Fibroblast of lung (primary cell): ENCODE measurements around the gene LRRK1. TPM values are rescaled to one million over a fixed set of nuclear protein-coding genes. Genes with fewer than 3 reads are reported as not detected.

ENCODE experiments used
- DNase-seq, 2 donors: peaks; one replicate each; pipeline versions ENCODE4 v3.0.0 to v3.0.0-alpha.2; 2010; ENCODE audit warnings: low read depth in 2 of 2
- H2AFZ ChIP-seq: 2 replicates; pipeline ENCODE4 v1.5.1; 2012; ENCODE audit warnings: low read length, control low read depth, inconsistent platforms
- H3K27ac ChIP-seq: 2 replicates; pipeline ENCODE4 v1.5.1; 2011; ENCODE audit warnings: low read length, control low read depth; ENCODE audit not compliant: insufficient read depth
- H3K27me3 ChIP-seq: 2 replicates; pipeline ENCODE4 v1.5.1; 2011; ENCODE audit warnings: mild to moderate bottlenecking, low read length; ENCODE audit not compliant: control insufficient read depth, insufficient read depth
- H3K36me3 ChIP-seq: 2 replicates; pipeline ENCODE4 v1.5.1; 2011; ENCODE audit warnings: low read length; ENCODE audit not compliant: control insufficient read depth, insufficient read depth
- H3K4me1 ChIP-seq: 2 replicates; pipeline ENCODE4 v1.5.1; 2011; ENCODE audit warnings: low read length; ENCODE audit not compliant: control insufficient read depth, insufficient read depth; ENCODE audit errors: extremely low read depth
- H3K4me2 ChIP-seq: 2 replicates; pipeline ENCODE4 v1.5.1; 2011; ENCODE audit warnings: low read length, control low read depth; ENCODE audit not compliant: insufficient read depth; ENCODE audit errors: extremely low read depth
- H3K4me3 ChIP-seq, 4 experiments: fragments of 200-600 bp in 1 of 4; sonication (generic) in 1 of 4; replicated peaks in 1 of 4; 2 replicates each; pipeline ENCODE4 v1.5.1; 2011 to 2016; ENCODE audit warnings: low read length in 4 of 4, low read depth in 3 of 4, mild to moderate bottlenecking in 3 of 4, control low read depth in 2 of 4, inconsistent platforms in 1 of 4, mixed read lengths in 1 of 4; ENCODE audit not compliant: insufficient read depth in 1 of 4; ENCODE audit errors: control extremely low read depth in 1 of 4
- H3K79me2 ChIP-seq: 2 replicates; pipeline ENCODE4 v1.5.1; 2012; ENCODE audit warnings: mild to moderate bottlenecking, low read length, inconsistent platforms; ENCODE audit not compliant: control insufficient read depth, insufficient read depth
- H3K9ac ChIP-seq: 2 replicates; pipeline ENCODE4 v1.5.1; 2011; ENCODE audit warnings: mild to moderate bottlenecking, low read length, control low read depth; ENCODE audit not compliant: insufficient read depth
- H3K9me3 ChIP-seq: 2 replicates; pipeline ENCODE4 v1.5.1; 2012; ENCODE audit warnings: low read depth, low read length; ENCODE audit not compliant: control insufficient read depth, insufficient read depth
- H4K20me1 ChIP-seq: 2 replicates; pipeline ENCODE4 v1.5.1; 2011; ENCODE audit warnings: low read length; ENCODE audit not compliant: control insufficient read depth, insufficient read depth; ENCODE audit errors: extremely low read depth
- EZH2 ChIP-seq: IDR thresholded peaks from 2 replicates; pipeline ENCODE4 v1.5.1; 2012; ENCODE audit warnings: low read length, control low read depth, mild to moderate bottlenecking; ENCODE audit errors: missing control alignments
- polyA plus RNA-seq, 2 donors: library from polyadenylated mRNA; depleted of rRNA in 1 of 2; stranded (reverse) in 1 of 2; unstranded in 1 of 2; fragments of >200 nt; gene quantifications; 2 replicates each; pipeline ENCODE4 v1.2.1, GENCODE V29; 2011 to 2012; ENCODE audit warnings: missing spikeins in 1 of 2
- total RNA-seq: library from RNA; depleted of rRNA; stranded (reverse); fragments of >200 nt; gene quantifications from 2 replicates; pipeline ENCODE4 v1.2.1, GENCODE V29; 2014
- TF ChIP-seq, protein P1 (sequence below), 2 donors: IDR thresholded peaks in 1 of 2; conservative IDR thresholded peaks in 1 of 2; 1 replicate in 1 of 2; 2 replicates in 1 of 2; pipeline ENCODE4 v1.5.1; 2011 to 2012; ENCODE audit warnings: low read length in 2 of 2, control low read depth in 1 of 2, inconsistent platforms in 1 of 2, low read depth in 1 of 2, mild to moderate bottlenecking in 1 of 2

LRRK1 gene
- total and polyA plus RNA-seq, 2 donors (not counting 1 experiment from before 2014, with no cell fraction given): 3.8 to 12.2 TPM

DNA sequence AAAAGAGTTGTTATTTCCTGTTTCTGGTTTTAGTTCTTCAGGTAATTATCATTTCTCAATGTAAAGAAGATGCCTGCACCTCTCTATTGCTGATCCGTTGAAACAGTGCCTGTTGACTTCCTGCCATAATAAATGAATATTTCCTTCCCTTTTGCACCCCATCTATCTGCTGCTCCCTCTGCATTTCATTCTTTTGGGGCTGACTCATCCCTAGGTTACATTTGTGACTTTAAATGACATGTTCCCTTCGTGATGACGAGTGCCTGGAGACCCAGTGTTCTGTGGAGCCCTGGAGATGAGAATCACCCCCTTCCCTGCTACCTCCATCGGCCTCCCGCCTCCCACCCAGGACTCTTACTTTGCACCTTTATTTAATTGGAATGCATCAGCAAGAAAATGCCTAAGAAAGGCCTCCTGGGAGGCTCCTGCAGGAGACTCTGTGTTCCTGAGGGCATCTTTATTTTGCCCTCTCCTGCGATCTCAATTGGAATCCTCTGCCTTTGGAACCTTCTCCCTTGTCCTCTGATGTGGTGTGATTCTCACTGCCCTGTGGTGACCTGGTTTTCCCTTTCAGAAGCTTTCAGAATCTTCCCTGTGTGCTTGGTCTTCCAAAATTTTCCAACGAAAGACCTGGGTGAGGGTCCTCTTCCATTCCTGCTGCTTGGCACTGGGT lies 13.7 kb downstream of the LRRK1 start:
- Histone ChIP-seq H3K79me2 (no peaks in the 10 kb centered on the region), H2AFZ (no peak overlapping the region), H4K20me1 (no peaks in the 10 kb centered on the region), H3K27me3 (no peaks in the 10 kb centered on the region), H3K27ac (no peak overlapping the region), H3K4me1 (no peaks in the 10 kb centered on the region), H3K9ac (no peak overlapping the region), H3K4me2 (no peak overlapping the region), H3K9me3 (no peaks in the 10 kb centered on the region), H3K4me3 (no peak overlapping the region), H3K36me3 (peaks cover 2% of the 10 kb centered on the region)
- TF ChIP-seq, protein P1, sequence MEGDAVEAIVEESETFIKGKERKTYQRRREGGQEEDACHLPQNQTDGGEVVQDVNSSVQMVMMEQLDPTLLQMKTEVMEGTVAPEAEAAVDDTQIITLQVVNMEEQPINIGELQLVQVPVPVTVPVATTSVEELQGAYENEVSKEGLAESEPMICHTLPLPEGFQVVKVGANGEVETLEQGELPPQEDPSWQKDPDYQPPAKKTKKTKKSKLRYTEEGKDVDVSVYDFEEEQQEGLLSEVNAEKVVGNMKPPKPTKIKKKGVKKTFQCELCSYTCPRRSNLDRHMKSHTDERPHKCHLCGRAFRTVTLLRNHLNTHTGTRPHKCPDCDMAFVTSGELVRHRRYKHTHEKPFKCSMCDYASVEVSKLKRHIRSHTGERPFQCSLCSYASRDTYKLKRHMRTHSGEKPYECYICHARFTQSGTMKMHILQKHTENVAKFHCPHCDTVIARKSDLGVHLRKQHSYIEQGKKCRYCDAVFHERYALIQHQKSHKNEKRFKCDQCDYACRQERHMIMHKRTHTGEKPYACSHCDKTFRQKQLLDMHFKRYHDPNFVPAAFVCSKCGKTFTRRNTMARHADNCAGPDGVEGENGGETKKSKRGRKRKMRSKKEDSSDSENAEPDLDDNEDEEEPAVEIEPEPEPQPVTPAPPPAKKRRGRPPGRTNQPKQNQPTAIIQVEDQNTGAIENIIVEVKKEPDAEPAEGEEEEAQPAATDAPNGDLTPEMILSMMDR (conservative IDR thresholded peaks at IDR 0.05 in 1 of 2, IDR thresholded peaks at IDR 0.05 in 1 of 2; ENCODE audit: low read depth in 1 of 2, low read length in 2 of 2): no peak
- no peak for TF ChIP-seq EZH2
- no peak for DNase-seq

DNA sequence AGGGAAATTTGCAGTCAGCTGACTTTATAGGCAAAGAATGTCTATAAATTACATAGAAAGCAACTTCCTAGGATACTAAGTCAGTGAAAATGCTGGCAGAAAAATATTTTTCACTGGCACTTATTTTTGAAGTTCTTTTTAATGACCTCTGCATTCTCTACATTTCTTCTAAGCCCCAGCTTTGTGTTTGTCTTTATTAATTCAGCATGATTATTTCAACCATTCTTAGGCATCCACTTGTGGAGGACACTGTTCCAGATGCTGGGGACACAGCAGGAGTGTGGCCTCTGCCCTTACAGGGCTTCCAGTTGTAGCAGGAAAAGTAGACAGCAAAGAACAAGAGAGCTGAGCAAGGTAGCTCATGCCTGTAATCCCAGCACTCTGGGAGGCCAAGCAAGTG lies 15.0 kb downstream of the LRRK1 start:
- TF ChIP-seq, protein P1 (conservative IDR thresholded peaks at IDR 0.05 in 1 of 2, IDR thresholded peaks at IDR 0.05 in 1 of 2; ENCODE audit: low read depth in 1 of 2, low read length in 2 of 2): no peak
- TF ChIP-seq EZH2: no peak
- Histone ChIP-seq H4K20me1 (no peaks in the 10 kb centered on the region), H3K9me3 (no peaks in the 10 kb centered on the region), H3K4me1 (no peaks in the 10 kb centered on the region), H3K79me2 (no peaks in the 10 kb centered on the region), H2AFZ (no peak overlapping the region), H3K9ac (no peak overlapping the region), H3K36me3 (no peaks in the 10 kb centered on the region), H3K27me3 (no peaks in the 10 kb centered on the region), H3K4me3 (no peak overlapping the region), H3K27ac (no peak overlapping the region), H3K4me2 (no peak overlapping the region)
- no peak for DNase-seq

DNA sequence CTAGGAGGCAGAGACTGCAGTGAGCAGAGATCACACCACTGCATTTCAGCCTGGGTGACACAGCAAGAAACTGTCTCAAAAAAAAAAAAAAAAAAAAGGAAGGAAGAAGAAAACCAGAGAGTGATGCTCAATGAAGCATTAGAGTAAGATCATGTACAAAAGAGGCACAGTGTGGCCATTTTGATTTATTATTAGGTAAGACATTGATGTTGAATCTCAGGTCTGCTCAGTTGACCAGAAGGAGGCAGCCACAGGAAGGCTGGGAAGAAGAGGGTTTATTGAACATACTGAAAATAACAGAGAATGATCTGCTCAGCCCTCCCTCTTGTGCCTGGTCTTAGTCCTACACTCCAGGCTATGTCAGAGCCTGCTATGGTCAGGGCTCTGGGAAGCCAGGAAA lies 15.6 kb downstream of the LRRK1 start:
- Histone ChIP-seq H4K20me1 (no peaks in the 10 kb centered on the region), H2AFZ (no peak overlapping the region), H3K27me3 (no peaks in the 10 kb centered on the region), H3K27ac (no peak overlapping the region), H3K4me2 (no peak overlapping the region), H3K36me3 (no peaks in the 10 kb centered on the region), H3K9me3 (no peaks in the 10 kb centered on the region), H3K79me2 (no peaks in the 10 kb centered on the region), H3K4me1 (no peaks in the 10 kb centered on the region), H3K4me3 (no peak overlapping the region), H3K9ac (no peak overlapping the region)
- DNase-seq: no peak
- TF ChIP-seq EZH2: no peak
- TF ChIP-seq, protein P1 (conservative IDR thresholded peaks at IDR 0.05 in 1 of 2, IDR thresholded peaks at IDR 0.05 in 1 of 2; ENCODE audit: low read depth in 1 of 2, low read length in 2 of 2): peak in 1 of 2 donors; percentile 3
